ENCODE data around the gene RASL10A.

DNA sequence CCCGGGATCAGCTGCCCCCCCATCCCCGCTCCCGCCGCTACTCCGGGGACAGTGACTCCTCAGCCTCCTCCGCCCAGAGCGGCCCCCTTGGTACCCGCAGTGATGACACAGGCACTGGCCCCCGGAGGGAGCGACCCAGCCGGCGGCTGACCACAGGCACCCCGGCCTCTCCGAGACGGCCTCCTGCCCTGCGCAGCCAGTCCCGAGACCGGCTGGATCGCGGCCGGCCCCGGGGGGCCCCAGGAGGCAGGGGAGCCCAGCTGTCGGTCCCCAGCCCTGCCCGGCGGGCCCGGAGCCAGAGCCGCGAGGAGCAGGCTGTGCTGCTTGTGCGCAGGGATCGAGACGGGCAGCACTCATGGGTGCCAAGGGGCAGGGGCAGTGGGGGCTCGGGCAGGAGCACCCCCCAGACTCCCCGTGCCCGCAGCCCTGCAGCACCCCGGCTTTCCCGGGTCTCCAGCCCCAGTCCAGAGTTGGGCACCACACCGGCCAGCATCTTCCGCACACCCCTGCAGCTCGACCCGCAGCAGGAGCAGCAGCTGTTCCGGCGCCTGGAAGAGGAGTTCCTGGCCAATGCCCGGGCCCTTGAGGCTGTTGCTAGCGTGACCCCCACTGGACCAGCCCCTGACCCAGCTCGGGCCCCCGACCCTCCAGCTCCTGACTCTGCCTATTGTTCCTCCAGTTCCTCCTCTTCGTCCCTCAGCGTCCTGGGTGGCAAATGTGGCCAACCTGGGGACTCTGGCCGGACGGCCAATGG, 3.9 kb downstream of the RASL10A start:
- TF ChIP-seq EZH2 (IDR thresholded peaks at IDR 0.05; ENCODE audit: insufficient read depth, poor library complexity, severe bottlenecking) (no peak), EZH2phosphoT487 (IDR thresholded peaks at IDR 0.05; ENCODE audit: insufficient read depth, low read depth) (no peak)

Data from GM23248 (cell line).